Stimulated activated CD4-positive, alpha-beta T cell treated with anti-CD3 and anti-CD28 coated beads, Interleukin-1b, Interleukin-23, amount 100 ng/mL, for 4 hours (primary cell): ENCODE measurements around the gene PLCD4.

Source experiments
- DNase-seq, 2 donors: peaks; one replicate each; pipeline ENCODE4 v3.0.0-alpha.2; 2020; ENCODE audit warnings: low read depth in 2 of 2

Gene PLCD4

DNA sequence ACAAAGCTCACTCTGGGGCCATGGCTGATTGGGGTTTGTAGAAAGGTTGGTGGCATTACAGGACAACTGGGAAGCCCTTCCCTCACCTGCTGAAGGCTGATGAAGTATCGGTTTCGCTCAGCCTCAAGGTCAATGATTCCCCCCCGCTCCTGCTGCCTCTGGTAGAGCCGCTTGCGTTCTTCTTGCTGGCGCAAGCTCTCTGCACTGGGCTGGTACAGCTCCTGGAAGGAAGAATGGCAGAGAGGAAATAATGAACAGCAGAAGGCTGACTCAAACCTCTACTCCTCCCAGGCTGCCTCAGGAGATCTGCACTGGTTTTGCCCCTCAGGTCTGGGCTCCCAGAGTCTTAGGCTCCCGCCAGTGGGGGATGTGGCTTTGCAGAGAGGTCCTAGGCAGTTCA is 57.0 kb downstream of the PLCD4 start:
- no peak for DNase-seq

DNA sequence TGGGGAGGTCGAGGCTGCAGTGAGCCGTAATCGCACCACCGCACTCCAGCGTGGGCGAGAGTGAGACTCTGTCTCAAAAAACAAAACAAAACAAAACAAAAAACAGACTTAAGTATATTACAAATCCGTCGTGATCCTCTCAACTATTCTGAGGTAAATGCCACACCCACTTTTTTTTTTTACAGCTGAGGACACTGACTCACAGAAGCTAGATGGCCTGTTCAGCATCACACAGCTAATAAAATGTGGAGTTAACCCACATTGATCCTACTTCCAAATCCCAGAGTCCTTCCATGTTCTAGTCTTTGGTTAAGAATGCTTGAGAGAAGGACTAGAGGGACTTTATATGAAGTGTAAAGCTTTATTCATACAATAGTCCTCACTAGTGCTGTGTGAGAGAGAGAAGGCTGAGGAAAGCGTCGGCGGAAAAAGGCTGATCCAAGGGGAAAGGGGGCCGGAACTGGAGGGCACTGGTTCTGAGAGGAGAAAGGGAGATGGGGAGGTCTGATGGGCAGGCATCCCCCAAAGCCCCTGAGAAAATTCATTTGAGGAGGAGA is 63.5 kb downstream of the PLCD4 start:
- DNase-seq, result no peak

DNA sequence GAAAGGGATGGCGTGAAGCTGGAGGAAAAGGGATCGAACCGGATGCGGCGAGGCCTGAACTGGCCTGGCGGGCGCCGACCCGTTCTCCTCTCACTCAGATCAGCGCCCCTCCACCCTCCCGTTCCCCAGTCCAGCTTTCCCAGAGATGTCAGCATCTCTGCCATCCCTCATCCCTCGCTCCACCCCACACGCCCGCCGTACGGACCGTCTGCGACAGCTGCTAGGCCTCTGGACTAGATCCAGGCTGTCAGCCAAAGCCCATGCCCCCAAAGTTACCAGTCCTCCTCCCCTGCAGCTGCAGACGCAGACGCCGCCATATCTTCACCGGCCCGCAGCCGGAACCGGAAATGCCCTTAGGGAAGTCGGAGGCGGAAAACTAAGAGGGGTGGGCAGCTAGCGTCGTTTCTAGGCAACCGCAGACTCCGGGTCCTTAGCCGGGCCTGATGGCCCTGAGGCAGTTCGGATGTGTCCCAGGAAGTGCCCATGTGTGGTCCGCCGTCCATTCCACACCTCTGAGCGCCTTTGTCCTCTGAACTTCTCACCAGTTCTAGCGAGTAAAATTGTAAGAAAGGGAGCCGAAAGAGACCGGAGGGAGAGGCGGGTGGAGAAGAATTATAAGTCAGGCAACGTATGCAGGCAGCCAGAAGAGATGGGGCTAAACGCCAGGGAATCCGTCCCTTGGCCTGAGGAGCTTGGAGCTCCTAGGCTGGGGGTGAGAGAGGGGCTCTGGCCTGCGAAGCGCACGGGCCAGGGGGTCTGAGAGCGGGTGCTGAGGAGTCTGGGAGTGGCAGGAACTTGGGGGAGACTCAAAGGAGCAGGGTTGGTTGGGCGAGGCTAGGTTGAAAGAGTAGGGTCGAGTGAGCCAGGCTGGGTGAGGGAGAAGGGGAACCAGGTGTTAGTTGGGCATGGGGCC is 64.2 kb downstream of the PLCD4 start, which contains the start of the genes RNF25 and STK36:
TSS of gene RNF25 (minus strand) at position 349 of the 913 bp plus-strand sequence. CDS start at position 317, 32 bp downstream.
TSS of gene STK36 (plus strand) at position 433 of the 913 bp plus-strand sequence. CDS start 744 bp downstream, outside the sequence.
- DNase-seq, result peak; percentile 69 to 70

DNA sequence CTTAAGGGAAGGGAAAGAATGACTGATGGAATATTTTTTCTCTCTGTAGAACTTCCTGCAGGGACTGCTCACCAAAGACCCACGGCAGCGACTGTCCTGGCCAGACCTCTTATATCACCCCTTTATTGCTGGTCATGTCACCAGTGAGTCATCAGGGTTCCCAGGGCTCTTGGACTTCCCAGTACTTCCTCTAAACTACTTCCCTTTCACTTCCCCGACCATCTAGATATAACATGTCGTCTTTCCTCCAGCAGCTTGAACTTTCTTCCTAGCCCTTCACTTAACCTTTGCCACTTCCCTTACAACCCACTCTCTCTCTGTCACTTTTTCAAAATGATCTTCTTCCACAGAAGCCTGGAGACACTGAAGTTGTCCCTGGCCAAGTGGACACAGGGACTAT is 71.4 kb downstream of the PLCD4 start:
- DNase-seq, result no peak

DNA sequence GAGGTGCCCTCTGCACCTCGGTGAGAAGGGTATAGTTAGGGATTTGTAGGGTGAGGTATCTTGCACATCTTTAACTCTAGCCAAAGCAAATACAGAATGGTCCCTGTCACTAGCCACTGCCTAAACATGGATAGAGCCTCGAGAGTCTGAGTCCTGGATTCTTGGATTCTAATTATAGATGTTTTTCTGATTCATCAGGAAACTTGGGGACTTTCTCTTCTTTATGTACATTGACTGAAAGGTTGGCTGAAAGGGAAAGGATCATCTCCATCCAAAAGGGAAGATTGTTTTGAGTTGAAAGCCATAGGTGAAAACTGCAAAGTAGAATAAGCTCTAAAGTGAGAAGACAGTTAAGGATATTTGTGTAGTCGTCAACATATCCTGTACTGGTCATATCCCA is 72.4 kb downstream of the PLCD4 start:
- DNase-seq, result no peak
